Spleen (tissue), 11 donors: ENCODE measurements around the gene METTL1. TPM values are rescaled to one million over a fixed set of nuclear protein-coding genes. Genes with fewer than 3 reads are reported as not detected.

ENCODE experiments used
- DNase-seq: peaks from one replicate; pipeline ENCODE4 v3.0.0-alpha.2; 2020
- H3K27ac ChIP-seq, 8 donors: fragments of 200-600 bp; sonication (generic) in 7 of 8; 1 replicate in 4 of 8; 2 replicates in 4 of 8; pipeline versions ENCODE4 v1.5.0 to v1.8.0; 2016 to 2021; ENCODE audit warnings: inconsistent platforms in 4 of 8, mild to moderate bottlenecking in 4 of 8, moderate library complexity in 1 of 8
- H3K27me3 ChIP-seq, 7 donors: fragments of 200-600 bp; sonication (generic) in 6 of 7; replicated peaks in 1 of 7; 1 replicate in 4 of 7; 2 replicates in 3 of 7; pipeline versions ENCODE4 v1.5.0 to v1.8.0; 2016 to 2021; ENCODE audit warnings: inconsistent platforms in 3 of 7, mild to moderate bottlenecking in 1 of 7
- H3K36me3 ChIP-seq, 6 donors: fragments of 200-600 bp; sonication (generic) in 5 of 6; 1 replicate in 4 of 6; 2 replicates in 2 of 6; pipeline versions ENCODE4 v1.5.0 to v1.8.0; 2016 to 2021; ENCODE audit warnings: inconsistent platforms in 2 of 6
- H3K4me1 ChIP-seq, 6 donors: fragments of 200-600 bp; sonication (generic) in 5 of 6; 1 replicate in 3 of 6; 2 replicates in 3 of 6; pipeline versions ENCODE4 v1.5.0 to v1.8.0; 2016 to 2021; ENCODE audit warnings: inconsistent platforms in 3 of 6
- H3K4me3 ChIP-seq, 8 donors: fragments of 200-600 bp; sonication (generic) in 7 of 8; 1 replicate in 4 of 8; 2 replicates in 4 of 8; pipeline versions ENCODE4 v1.5.0 to v1.8.0; 2016 to 2021; ENCODE audit warnings: inconsistent platforms in 4 of 8, mild to moderate bottlenecking in 4 of 8, moderate library complexity in 2 of 8
- H3K9me3 ChIP-seq, 8 donors: fragments of 200-600 bp; sonication (generic) in 7 of 8; 1 replicate in 4 of 8; 2 replicates in 4 of 8; pipeline versions ENCODE4 v1.5.0 to v1.8.0; 2016 to 2021; ENCODE audit warnings: inconsistent platforms in 4 of 8
- CTCF ChIP-seq, 11 experiments: fragments of 200-600 bp in 7 of 11; fragments of 450-650 bp in 4 of 11; sonication (generic) in 4 of 11; IDR thresholded peaks in 8 of 11; conservative IDR thresholded peaks in 3 of 11; 1 replicate in 7 of 11; 2 replicates in 4 of 11; pipeline versions ENCODE4 v1.4.0 to v1.8.0; 2016 to 2021; ENCODE audit warnings: antibody characterized with exemption in 11 of 11, inconsistent platforms in 4 of 11, mild to moderate bottlenecking in 1 of 11
- POLR2A ChIP-seq, 3 donors: fragments of 450-650 bp; IDR thresholded peaks; one replicate each; pipeline ENCODE4 v1.5.1; 2017; ENCODE audit warnings: antibody characterized with exemption in 3 of 3, mild to moderate bottlenecking in 1 of 3
- POLR2AphosphoS5 ChIP-seq, 3 donors: sonication (generic); formaldehyde crosslinking; IDR thresholded peaks; one replicate each; pipeline ENCODE4 v1.5.1; 2017; ENCODE audit warnings: antibody characterized with exemption in 3 of 3
- WGBS, 5 donors: extraction: QIAGEN DNeasy Blood & Tissue Kit in 3 of 5; methylation state at CpG; one replicate each; pipeline versions ENCODE4 v1.1.5 to v1.1.7; 2013 to 2018; 5-methylcytosine and 5-hydroxymethylcytosine counted together
- intact Hi-C: fragments of 100-400 bp; cut with DNase I; formaldehyde crosslinking; loops from one replicate; pipeline ENCODE4 v1.15.0; 2023; ENCODE audit warnings: low total_unique reads
- polyA plus RNA-seq, 3 donors: library from polyadenylated mRNA; stranded (reverse); fragments of 200-250 nt; gene quantifications; one replicate each; pipeline ENCODE4 v1.2.1, GENCODE V29; 2013
- total RNA-seq, 7 donors: library from RNA; depleted of rRNA in 3 of 7; stranded (reverse); fragments of >200 nt in 3 of 7; fragmentation: NEBNext Ultra II Directional in 4 of 7; extraction: Animal tissue kit (Norgen Biotek cat#: 25700) in 4 of 7; gene quantifications; one replicate each; pipeline versions ENCODE4 v1.1.0 to v1.2.1, GENCODE V29; 2016 to 2021
- donor health status: healthy with polysubstance abuse.
- donor health status: DM: no; HTN: no; CAD: no; lungs with moderate emphysema.
- donor health status: DM: no; HTN: no; CAD: no.
- donor health status: Bipolar disorder and iron deficiency.
- donor health status: healthy.
- donor health status: DM: no; HTN: no; CAD: no.
- donor health status: DM: yes; HTN: yes; CAD: no.

Gene METTL1
- total and polyA plus RNA-seq, 10 donors: 4.9 to 22.0 (median 14.5) TPM

- Histone ChIP-seq H3K36me3 (peaks cover 0 to 91% (median 40%) of the 10 kb centered on the region in 6 donors), H3K4me3 (no peak overlapping the region), H3K27ac (no peak overlapping the region), H3K9me3 (no peaks in the 10 kb centered on the region), H3K4me1 (no peaks in the 10 kb centered on the region), H3K27me3 (no peaks in the 10 kb centered on the region)
- intact Hi-C loops: loop anchor here (10.0 kb wide), 1 partner anchor 96 kb away; no protein-coding TSS in a partner anchor
- 90 to 98% (median 94%) methylated on average over 5 of the region's 5 CpGs for WGBS, 5 donors
- no peak for DNase-seq
- no peak for TF ChIP-seq CTCF (IDR thresholded peaks at IDR 0.05 in 8 of 11, conservative IDR thresholded peaks at IDR 0.05 in 3 of 11)
- TF ChIP-seq POLR2AphosphoS5 (IDR thresholded peaks at IDR 0.05): no peak
- no peak for TF ChIP-seq POLR2A (IDR thresholded peaks at IDR 0.05)
Measured at GRCh38 chr12:57808351-57808750, 36.4 kb upstream of the METTL1 start.

GRCh38 chr12:57807285-57807684, 35.4 kb upstream of the METTL1 start:
- DNase-seq: no peak

GRCh38 chr12:57806677-57807076, 34.8 kb upstream of the METTL1 start:
- H3K9me3 ChIP-seq: no peaks in the 10 kb centered on the region
- H3K36me3 ChIP-seq: peaks cover 0 to 96% (median 51%) of the 10 kb centered on the region in 6 donors
- H3K4me1 ChIP-seq: no peaks in the 10 kb centered on the region
- WGBS, 5 donors: 96 to 100% (median 97%) methylated on average over 3 of the region's 3 CpGs
- H3K27ac ChIP-seq: no peak overlapping the region
- no peak for TF ChIP-seq POLR2AphosphoS5 (IDR thresholded peaks at IDR 0.05)
- TF ChIP-seq CTCF (IDR thresholded peaks at IDR 0.05 in 8 of 11, conservative IDR thresholded peaks at IDR 0.05 in 3 of 11): no peak
- TF ChIP-seq POLR2A (IDR thresholded peaks at IDR 0.05): no peak
- DNase-seq: no peak
- intact Hi-C loops: loop anchor here (10.0 kb wide), 1 partner anchor 98 kb away; no protein-coding TSS in a partner anchor
- no peak overlapping the region for H3K4me3 ChIP-seq
- H3K27me3 ChIP-seq: no peaks in the 10 kb centered on the region

More at GRCh38 chr12:57807285-57807684, 35.4 kb upstream of the METTL1 start:
- Histone ChIP-seq H3K27ac (no peak overlapping the region), H3K9me3 (no peaks in the 10 kb centered on the region), H3K4me1 (no peaks in the 10 kb centered on the region), H3K36me3 (peaks cover 0 to 96% (median 46%) of the 10 kb centered on the region in 6 donors), H3K27me3 (no peaks in the 10 kb centered on the region), H3K4me3 (no peak overlapping the region)
- TF ChIP-seq POLR2A (IDR thresholded peaks at IDR 0.05) (no peak), POLR2AphosphoS5 (IDR thresholded peaks at IDR 0.05) (peak in 1 of 3 donors; percentile 43), CTCF (IDR thresholded peaks at IDR 0.05 in 8 of 11, conservative IDR thresholded peaks at IDR 0.05 in 3 of 11) (no peak)
- WGBS, 5 donors: 95 to 96% (median 96%) methylated on average over 7 to 9 of the region's 9 CpGs
- intact Hi-C loops: loop anchor here (10.0 kb wide), 1 partner anchor 98 kb away; no protein-coding TSS in a partner anchor

- TF ChIP-seq CTCF (IDR thresholded peaks at IDR 0.05 in 8 of 11, conservative IDR thresholded peaks at IDR 0.05 in 3 of 11) (peak; percentile 41 to 78 (median 74)), POLR2A (IDR thresholded peaks at IDR 0.05) (no peak), POLR2AphosphoS5 (IDR thresholded peaks at IDR 0.05) (no peak)
- no peak for DNase-seq
- Histone ChIP-seq H3K27ac (peak overlapping the region in 1 of 8 donors; percentile 31), H3K36me3 (peaks cover 2 to 96% (median 52%) of the 10 kb centered on the region in 6 donors), H3K4me3 (no peak overlapping the region), H3K4me1 (no peaks in the 10 kb centered on the region), H3K27me3 (no peaks in the 10 kb centered on the region), H3K9me3 (no peaks in the 10 kb centered on the region)
- 56 to 71% (median 63%) methylated on average over 4 to 9 of the region's 9 CpGs for WGBS, 5 donors
- intact Hi-C loops: loop anchor here (10.0 kb wide), 1 partner anchor 101 kb away; no protein-coding TSS in a partner anchor
Measured at GRCh38 chr12:57803319-57803893, 31.5 kb upstream of the METTL1 start.
